HFFc6 (cell line): ENCODE data around the gene GPR157. TPM values are rescaled to one million over a fixed set of nuclear protein-coding genes. Genes with fewer than 3 reads are reported as not detected.
A peak's percentile ranks its signal among the peaks of the same experiment; 100 is the strongest.

Source experiments
- DNase-seq: peaks from one replicate; pipeline ENCODE4 v3.0.0-alpha.2; 2018
- H3K27ac Mint-ChIP-seq: 2 replicates; pipeline ENCODE4 v1.8.0; 2020; ENCODE audit warnings: mild to moderate bottlenecking, mixed read lengths
- H3K27me3 Mint-ChIP-seq: 2 replicates; pipeline ENCODE4 v1.8.0; 2021; ENCODE audit warnings: mild to moderate bottlenecking, moderate library complexity, mixed read lengths; ENCODE audit not compliant: insufficient read depth
- H3K36me3 Mint-ChIP-seq: 2 replicates; pipeline ENCODE4 v1.8.0; 2021; ENCODE audit warnings: low read depth, mixed read lengths
- H3K4me1 Mint-ChIP-seq: 2 replicates; pipeline ENCODE4 v1.8.0; 2020; ENCODE audit warnings: low read depth, mixed read lengths
- H3K4me3 Mint-ChIP-seq: 2 replicates; pipeline ENCODE4 v1.8.0; 2020; ENCODE audit warnings: mild to moderate bottlenecking, moderate library complexity, mixed read lengths
- H3K9me3 Mint-ChIP-seq: 2 replicates; pipeline ENCODE4 v1.8.0; 2020; ENCODE audit warnings: mild to moderate bottlenecking, mixed read lengths
- total RNA-seq, 6 experiments: library from RNA; stranded (reverse); fragmentation: NEBNext Ultra II Directional; extraction: Animal tissue kit (Norgen Biotek cat#: 25700); gene quantifications; 2 replicates in 1 of 6; 3 replicates in 5 of 6; pipeline ENCODE4 v1.2.3, GENCODE V29; 2021
- TF ChIP-seq, protein P1 (sequence below): fragments of 200-600 bp; sonication (generic); IDR thresholded peaks from 2 replicates; pipeline ENCODE4 v1.5.0; 2021; ENCODE audit warnings: antibody characterized with exemption, mild to moderate bottlenecking

Gene GPR157
- total RNA-seq, 6 experiments from 2014 or later = 8.2 to 11.1 (median 9.7) TPM

DNA sequence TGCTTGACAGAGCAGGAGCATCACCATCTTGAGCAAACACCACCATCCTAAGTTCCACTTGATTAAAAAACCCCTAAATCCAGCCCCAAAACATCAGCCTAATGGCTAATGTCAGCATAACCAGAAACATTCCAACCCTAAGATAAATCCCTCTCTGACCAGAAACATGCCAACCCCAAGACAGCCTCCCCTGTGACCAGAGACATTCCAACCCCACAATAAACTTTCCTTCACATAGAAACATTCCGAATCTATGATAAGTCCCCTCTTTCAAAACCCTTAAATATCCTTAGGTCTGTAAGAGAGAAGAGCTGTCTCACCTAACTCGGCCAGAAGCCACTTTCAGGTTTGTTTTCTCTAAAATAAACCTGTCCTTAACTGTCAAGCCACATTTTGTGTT lies 42.1 kb downstream of the GPR157 start:
- no peak for DNase-seq
- peaks cover 14% of the 10 kb centered on the region for H3K27me3 Mint-ChIP-seq
- H3K36me3 Mint-ChIP-seq = peaks cover 16% of the 10 kb centered on the region
- no peak overlapping the region for H3K4me3 Mint-ChIP-seq
- H3K4me1 Mint-ChIP-seq = peaks cover 18% of the 10 kb centered on the region
- TF ChIP-seq, protein P1, sequence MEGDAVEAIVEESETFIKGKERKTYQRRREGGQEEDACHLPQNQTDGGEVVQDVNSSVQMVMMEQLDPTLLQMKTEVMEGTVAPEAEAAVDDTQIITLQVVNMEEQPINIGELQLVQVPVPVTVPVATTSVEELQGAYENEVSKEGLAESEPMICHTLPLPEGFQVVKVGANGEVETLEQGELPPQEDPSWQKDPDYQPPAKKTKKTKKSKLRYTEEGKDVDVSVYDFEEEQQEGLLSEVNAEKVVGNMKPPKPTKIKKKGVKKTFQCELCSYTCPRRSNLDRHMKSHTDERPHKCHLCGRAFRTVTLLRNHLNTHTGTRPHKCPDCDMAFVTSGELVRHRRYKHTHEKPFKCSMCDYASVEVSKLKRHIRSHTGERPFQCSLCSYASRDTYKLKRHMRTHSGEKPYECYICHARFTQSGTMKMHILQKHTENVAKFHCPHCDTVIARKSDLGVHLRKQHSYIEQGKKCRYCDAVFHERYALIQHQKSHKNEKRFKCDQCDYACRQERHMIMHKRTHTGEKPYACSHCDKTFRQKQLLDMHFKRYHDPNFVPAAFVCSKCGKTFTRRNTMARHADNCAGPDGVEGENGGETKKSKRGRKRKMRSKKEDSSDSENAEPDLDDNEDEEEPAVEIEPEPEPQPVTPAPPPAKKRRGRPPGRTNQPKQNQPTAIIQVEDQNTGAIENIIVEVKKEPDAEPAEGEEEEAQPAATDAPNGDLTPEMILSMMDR = no peak
- no peak overlapping the region for H3K27ac Mint-ChIP-seq
- H3K9me3 Mint-ChIP-seq = peaks cover 15% of the 10 kb centered on the region

DNA sequence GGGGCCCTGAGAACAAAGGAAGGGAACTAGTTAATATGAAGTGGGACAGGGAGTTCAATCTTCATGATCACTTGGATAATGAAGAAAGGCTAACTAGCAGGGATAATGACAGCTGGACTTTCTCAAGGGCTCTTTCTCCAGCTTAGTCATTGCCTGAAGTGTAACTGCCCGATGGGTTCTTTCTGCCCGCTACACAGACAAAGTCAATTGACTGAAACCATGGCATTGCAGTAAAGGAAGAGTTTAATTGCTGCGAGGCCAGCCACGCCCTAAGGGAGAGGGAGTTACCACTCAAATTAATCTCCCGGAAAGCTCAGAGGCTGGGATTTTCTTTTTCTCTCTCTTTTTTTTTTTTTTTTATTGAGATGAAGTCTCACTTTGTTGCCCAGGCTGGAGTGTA lies 42.9 kb downstream of the GPR157 start:
- Mint-ChIP-seq H3K36me3 (peaks cover 16% of the 10 kb centered on the region), H3K27ac (no peak overlapping the region), H3K4me3 (no peak overlapping the region), H3K27me3 (peaks cover 14% of the 10 kb centered on the region), H3K4me1 (peaks cover 18% of the 10 kb centered on the region), H3K9me3 (peaks cover 15% of the 10 kb centered on the region)
- TF ChIP-seq, protein P1 = no peak
- DNase-seq = no peak

DNA sequence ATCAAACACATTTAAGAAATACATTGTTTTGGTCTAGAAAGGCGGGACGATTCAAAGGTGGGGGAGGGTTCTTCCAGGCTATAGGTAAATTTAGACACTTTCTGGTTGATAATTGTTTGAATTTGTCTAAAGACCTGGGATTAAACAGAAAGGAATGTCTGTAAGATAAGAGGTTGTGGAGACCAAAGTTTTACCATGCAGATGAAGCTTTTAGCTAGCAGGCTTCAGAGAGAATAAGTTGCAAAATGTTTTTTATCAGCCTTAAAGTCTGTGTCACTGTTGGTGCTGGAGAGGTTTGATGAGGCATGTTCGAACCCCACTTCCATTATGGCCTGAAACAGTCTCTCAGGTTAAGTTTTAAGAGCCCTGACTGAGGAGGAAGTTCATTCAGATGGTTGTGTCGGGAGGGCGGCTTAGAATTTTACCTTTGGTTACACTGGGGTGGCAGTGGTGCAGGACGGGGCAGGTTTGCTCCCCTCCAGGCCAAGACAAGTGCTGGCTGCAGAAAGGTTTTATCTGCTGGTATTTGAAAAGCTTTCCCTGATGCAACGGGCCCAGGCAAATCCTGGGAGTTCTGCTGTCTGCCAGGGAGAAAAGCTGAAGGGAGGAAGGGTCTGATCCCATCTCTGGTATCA lies 43.5 kb downstream of the GPR157 start:
- Mint-ChIP-seq H3K4me3 (no peak overlapping the region), H3K27me3 (peaks cover 14% of the 10 kb centered on the region), H3K36me3 (peaks cover 16% of the 10 kb centered on the region), H3K27ac (peak overlapping the region; percentile 30), H3K4me1 (peaks cover 24% of the 10 kb centered on the region), H3K9me3 (peaks cover 15% of the 10 kb centered on the region)
- TF ChIP-seq, protein P1 = no peak
- DNase-seq = no peak

DNA sequence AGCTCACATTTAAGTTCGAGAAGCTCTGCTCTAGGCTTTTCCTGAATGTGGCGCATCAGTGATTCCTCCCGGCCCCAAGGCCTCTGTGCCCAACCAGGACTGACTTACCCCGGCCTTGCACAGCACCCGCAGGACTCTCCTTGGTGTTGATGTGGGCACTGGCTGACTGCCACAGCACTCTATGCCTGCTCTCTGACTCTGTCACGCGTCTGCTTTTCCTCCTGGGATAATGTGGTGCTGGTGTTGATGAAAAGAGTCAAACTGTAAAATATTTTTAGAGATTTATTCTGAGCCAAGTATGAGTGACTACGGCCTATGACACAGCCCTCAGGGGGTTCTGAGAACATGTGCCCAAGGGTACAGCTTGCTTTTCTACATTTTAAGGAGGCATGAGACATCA lies 44.0 kb downstream of the GPR157 start:
- peaks cover 14% of the 10 kb centered on the region for H3K27me3 Mint-ChIP-seq
- H3K9me3 Mint-ChIP-seq = peaks cover 15% of the 10 kb centered on the region
- H3K36me3 Mint-ChIP-seq = peaks cover 16% of the 10 kb centered on the region
- peaks cover 27% of the 10 kb centered on the region for H3K4me1 Mint-ChIP-seq
- TF ChIP-seq, protein P1 = no peak
- no peak for DNase-seq
- peak overlapping the region; percentile 30 for H3K27ac Mint-ChIP-seq
- H3K4me3 Mint-ChIP-seq = no peak overlapping the region

DNA sequence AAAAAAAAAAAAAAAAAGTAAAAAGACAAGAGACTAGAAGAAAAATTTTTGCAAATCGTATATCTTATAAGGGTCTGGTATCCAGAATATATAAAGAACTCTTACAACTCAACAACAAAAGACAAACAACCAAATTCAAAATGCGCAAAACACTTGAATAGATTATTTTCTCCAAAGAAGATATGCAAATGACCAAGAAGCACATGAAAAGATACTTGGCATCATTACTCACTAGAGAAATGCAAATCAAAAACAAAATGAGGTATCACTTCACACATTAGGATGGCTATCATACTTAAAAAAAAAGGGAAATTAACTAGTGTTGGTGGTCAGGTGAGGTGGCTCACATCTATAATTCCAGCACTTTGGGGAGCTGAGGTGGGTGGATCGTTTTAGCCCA lies 47.4 kb downstream of the GPR157 start:
- Mint-ChIP-seq H3K27ac (no peak overlapping the region), H3K9me3 (no peaks in the 10 kb centered on the region), H3K27me3 (peaks cover 2% of the 10 kb centered on the region), H3K4me3 (no peak overlapping the region), H3K36me3 (no peaks in the 10 kb centered on the region), H3K4me1 (peaks cover 44% of the 10 kb centered on the region)
- no peak for DNase-seq
- TF ChIP-seq, protein P1 = no peak
